Measurements from ENCODE around the gene GZMB.
A peak's percentile ranks its signal among the peaks of the same experiment; 100 is the strongest.
"Not testable (repeated sequence)": the region's sequence is repeated elsewhere in the genome, so short reads cannot be mapped to it uniquely, and the experiment has no call there.

GZMB gene

GRCh38 chr14:24606297-24606696 is 27.7 kb downstream of the GZMB start:
- no peak for DNase-seq (ENCODE audit: low read depth)
- in situ Hi-C loops (cut with HindIII; ENCODE audit: low sequenced_read_pairs), result no loop called here
- TF ChIP-seq CTCF (IDR thresholded peaks at IDR 0.05; ENCODE audit: low read depth, low read length, missing control alignments), result no peak
- no peak overlapping the region for H3K4me3 ChIP-seq (ENCODE audit: low read depth, low read length)

GRCh38 chr14:24605435-24606190 is 28.4 kb downstream of the GZMB start:
- in situ Hi-C loops (cut with HindIII; ENCODE audit: low sequenced_read_pairs), result no loop called here
- DNase-seq (ENCODE audit: low read depth), result no peak
- H3K4me3 ChIP-seq (ENCODE audit: low read depth, low read length), result no peak overlapping the region
- TF ChIP-seq CTCF (IDR thresholded peaks at IDR 0.05; ENCODE audit: low read depth, low read length, missing control alignments), result peak; percentile 50

- no peak for DNase-seq (ENCODE audit: low read depth)
- no peak for TF ChIP-seq CTCF (IDR thresholded peaks at IDR 0.05; ENCODE audit: low read depth, low read length, missing control alignments)
- H3K4me3 ChIP-seq (ENCODE audit: low read depth, low read length), result no peak overlapping the region
- in situ Hi-C loops (cut with HindIII; ENCODE audit: low sequenced_read_pairs), result no loop called here
These were observed 36.6 kb downstream of the GZMB start for GRCh38 chr14:24597403-24597802.

- DNase-seq (ENCODE audit: low read depth), result no peak
- no peak for TF ChIP-seq CTCF (IDR thresholded peaks at IDR 0.05; ENCODE audit: low read depth, low read length, missing control alignments)
- H3K4me3 ChIP-seq (ENCODE audit: low read depth, low read length), result no peak overlapping the region
- in situ Hi-C loops (cut with HindIII; ENCODE audit: low sequenced_read_pairs), result no loop called here
These were observed 38.7 kb downstream of the GZMB start for GRCh38 chr14:24595073-24595808.

- DNase-seq (ENCODE audit: low read depth); in situ Hi-C loops (cut with HindIII; ENCODE audit: low sequenced_read_pairs); H3K4me3 ChIP-seq (ENCODE audit: low read depth, low read length): not testable (repeated sequence)
These were observed 43.0 kb downstream of the GZMB start for GRCh38 chr14:24591004-24591403.

GRCh38 chr14:24584402-24584801 is 49.6 kb downstream of the GZMB start:
- DNase-seq (ENCODE audit: low read depth); in situ Hi-C loops (cut with HindIII; ENCODE audit: low sequenced_read_pairs); H3K4me3 ChIP-seq (ENCODE audit: low read depth, low read length): not testable (repeated sequence)
